Body of pancreas (tissue), 4 donors: ENCODE data around the gene ATG4B.

Source experiments
- CTCF ChIP-seq, 7 experiments: fragments of 450-650 bp in 4 of 7; fragments of 200-600 bp in 3 of 7; sonication (generic) in 3 of 7; IDR thresholded peaks; one replicate each; pipeline ENCODE4 v1.5.1; 2016 to 2019; ENCODE audit warnings: antibody characterized with exemption in 7 of 7
- POLR2A ChIP-seq, 3 donors: fragments of 450-650 bp; IDR thresholded peaks; one replicate each; pipeline ENCODE4 v1.6.1; 2016; ENCODE audit warnings: antibody characterized with exemption in 3 of 3, mild to moderate bottlenecking in 2 of 3

- peak in 2 of 7 experiments; percentile 2 to 7 for TF ChIP-seq CTCF (IDR thresholded peaks at IDR 0.05)
- TF ChIP-seq POLR2A (IDR thresholded peaks at IDR 0.05): peak; percentile 68 to 81 (median 81)
These were observed 49.3 kb downstream of the ATG4B start, which contains the start of gene DTYMK for GRCh38 chr2:241686650-241687425.
